GM23338 (cell line): Measurements from ENCODE around the gene ZBTB9. TPM values are rescaled to one million over a fixed set of nuclear protein-coding genes. Genes with fewer than 3 reads are reported as not detected.
A peak's percentile ranks its signal among the peaks of the same experiment; 100 is the strongest.

ENCODE experiments used
- ATAC-seq: fragments of 200-7000 bp; cut with Tn5 transposase; 3 replicates; pipeline ENCODE4 v1.9.1; 2020
- DNase-seq: peaks from one replicate; pipeline ENCODE4 v3.0.0-alpha.2; 2015; ENCODE audit warnings: low spot score
- H2AFZ ChIP-seq: fragments of 200-600 bp; sonication (generic); 2 replicates; pipeline ENCODE4 v1.8.0; 2016; ENCODE audit warnings: antibody characterized with exemption, mild to moderate bottlenecking, moderate library complexity
- H3F3A ChIP-seq: fragments of 200-600 bp; sonication (generic); replicated peaks from 2 replicates; pipeline ENCODE4 v1.8.0; 2017; ENCODE audit warnings: antibody characterized with exemption, mixed run types, low read depth
- H3K27ac ChIP-seq: fragments of 200-600 bp; sonication (generic); 2 replicates; pipeline ENCODE4 v1.6.1; 2016; ENCODE audit warnings: low read depth
- H3K27me3 ChIP-seq: fragments of 200-600 bp; sonication (generic); 2 replicates; pipeline ENCODE4 v1.8.0; 2016; ENCODE audit warnings: mild to moderate bottlenecking, mixed run types, moderate library complexity; ENCODE audit not compliant: insufficient read depth
- H3K36me3 ChIP-seq: fragments of 200-600 bp; sonication (generic); 2 replicates; pipeline ENCODE4 v1.8.0; 2016; ENCODE audit warnings: mild to moderate bottlenecking; ENCODE audit not compliant: insufficient read depth
- H3K4me1 ChIP-seq: fragments of 200-600 bp; sonication (generic); 2 replicates; pipeline ENCODE4 v1.8.0; 2016; ENCODE audit warnings: mild to moderate bottlenecking, moderate library complexity; ENCODE audit not compliant: insufficient read depth
- H3K4me2 ChIP-seq: fragments of 200-600 bp; sonication (generic); 2 replicates; pipeline ENCODE4 v1.7.1; 2017; ENCODE audit warnings: mixed run types
- H3K4me3 ChIP-seq: fragments of 200-600 bp; sonication (generic); 2 replicates; pipeline ENCODE4 v1.6.1; 2016; ENCODE audit warnings: mixed run types
- H3K79me2 ChIP-seq: fragments of 200-600 bp; sonication (generic); replicated peaks from 2 replicates; pipeline ENCODE4 v1.8.0; 2017; ENCODE audit warnings: mild to moderate bottlenecking; ENCODE audit not compliant: insufficient read depth
- H3K9me2 ChIP-seq: fragments of 200-600 bp; sonication (generic); 2 replicates; pipeline ENCODE4 v1.8.0; 2017; ENCODE audit not compliant: insufficient read depth
- H4K20me1 ChIP-seq: fragments of 200-600 bp; sonication (generic); replicated peaks from 2 replicates; pipeline ENCODE4 v1.8.0; 2017; ENCODE audit warnings: mild to moderate bottlenecking; ENCODE audit not compliant: insufficient read depth
- H3K27ac Mint-ChIP-seq: 2 replicates; pipeline ENCODE4 v1.8.0; 2020; ENCODE audit warnings: inconsistent platforms, mild to moderate bottlenecking, moderate library complexity, mixed read lengths
- H3K27me3 Mint-ChIP-seq: 3 replicates; pipeline ENCODE4 v1.8.0; 2022; ENCODE audit warnings: low read depth, mild to moderate bottlenecking, moderate library complexity, mixed read lengths, inconsistent platforms; ENCODE audit not compliant: insufficient read depth, poor library complexity
- H3K36me3 Mint-ChIP-seq: 3 replicates; pipeline ENCODE4 v1.8.0; 2021; ENCODE audit warnings: low read depth, mild to moderate bottlenecking, inconsistent platforms, moderate library complexity, mixed read lengths
- H3K4me1 Mint-ChIP-seq: 3 replicates; pipeline ENCODE4 v1.8.0; 2020; ENCODE audit warnings: mild to moderate bottlenecking, inconsistent platforms, mixed read lengths
- H3K4me3 Mint-ChIP-seq: 3 replicates; pipeline ENCODE4 v1.8.0; 2021; ENCODE audit warnings: moderate library complexity, mild to moderate bottlenecking, inconsistent platforms, mixed read lengths
- H3K9me3 Mint-ChIP-seq: 3 replicates; pipeline ENCODE4 v1.8.0; 2020; ENCODE audit warnings: moderate library complexity, mild to moderate bottlenecking, inconsistent platforms, mixed read lengths
- CREB1 ChIP-seq: fragments of 250-450 bp; sonication (Bioruptor Pico); IDR thresholded peaks from 2 replicates; pipeline ENCODE4 v1.5.0; 2020; ENCODE audit warnings: low read depth, mild to moderate bottlenecking, moderate library complexity
- EZH2 ChIP-seq: fragments of 200-600 bp; sonication (generic); IDR thresholded peaks from one replicate; pipeline ENCODE4 v1.8.0; 2017; ENCODE audit warnings: antibody characterized with exemption, mild to moderate bottlenecking, low read depth; ENCODE audit not compliant: unreplicated experiment
- NANOG ChIP-seq: IDR thresholded peaks from 2 replicates; pipeline ENCODE4 v1.6.1; 2016; ENCODE audit warnings: antibody characterized with exemption, borderline replicate concordance
- POLR2AphosphoS5 ChIP-seq: IDR thresholded peaks from 2 replicates; pipeline ENCODE4 v1.6.1; 2016; ENCODE audit warnings: antibody characterized with exemption, low read depth
- ZNF114 ChIP-seq: fragments of 250-450 bp; sonication (Bioruptor Pico); IDR thresholded peaks from 2 replicates; pipeline ENCODE4 v1.5.0; 2020; ENCODE audit warnings: mild to moderate bottlenecking, moderate library complexity
- ZNF331 ChIP-seq: fragments of 250-450 bp; sonication (Bioruptor Pico); IDR thresholded peaks from 2 replicates; pipeline ENCODE4 v1.5.0; 2020; ENCODE audit warnings: low read depth, mild to moderate bottlenecking, moderate library complexity
- ZNF462 ChIP-seq: fragments of 250-450 bp; sonication (Bioruptor Pico); IDR thresholded peaks from 2 replicates; pipeline ENCODE4 v1.5.0; 2020; ENCODE audit warnings: mild to moderate bottlenecking, moderate library complexity
- polyA plus RNA-seq: library from polyadenylated mRNA; unstranded; fragments of >200 nt; fragmentation: Nextera tagmentation; extraction: Ambion mirVana; gene quantifications from 2 replicates; pipeline ENCODE4 v1.2.1, GENCODE V29; 2016
- total RNA-seq: library from RNA; depleted of rRNA; stranded (reverse); fragments of >200 nt; shearing (Covaris generic); gene quantifications from 2 replicates; pipeline ENCODE4 v1.2.3, GENCODE V29; 2014
- TF ChIP-seq, protein P1 (sequence below): IDR thresholded peaks from one replicate; pipeline ENCODE4 v1.6.1; 2018; ENCODE audit warnings: antibody characterized with exemption; ENCODE audit not compliant: unreplicated experiment
- TF ChIP-seq, protein P2 (sequence below), 2 experiments: fragments of 200-600 bp in 1 of 2; sonication (generic) in 1 of 2; conservative IDR thresholded peaks; 2 replicates each; pipeline versions ENCODE4 v1.5.1 to v1.6.1; 2016 to 2017; ENCODE audit warnings: antibody characterized with exemption in 2 of 2, low read depth in 2 of 2, mild to moderate bottlenecking in 2 of 2, moderate library complexity in 1 of 2

The ZBTB9 gene
- total and polyA plus RNA-seq, 2 experiments from 2014 or later = 13.5 to 17.9 TPM

- Histone ChIP-seq H4K20me1 (no peaks in the 10 kb centered on the region; the same call in 1 of the 2 replicates), H3K36me3 (peaks cover 30% of the 10 kb centered on the region), H3K27me3 (no peaks in the 10 kb centered on the region), H3K27ac (peak overlapping the region; percentile 100), H3F3A (peaks cover 23% of the 10 kb centered on the region; the same call in 1 of the 2 replicates), H3K9me2 (no peaks in the 10 kb centered on the region), H3K79me2 (peaks cover 66% of the 10 kb centered on the region), H3K4me3 (peak overlapping the region; percentile 64), H2AFZ (no peak overlapping the region), H3K4me1 (peaks cover 54% of the 10 kb centered on the region), H3K4me2 (peak overlapping the region; percentile 90)
- H3K27ac Mint-ChIP-seq = peak overlapping the region; percentile 90
- no peak for TF ChIP-seq CREB1 (CRISPR knock-in tag)
- TF ChIP-seq ZNF331 (CRISPR knock-in tag) = no peak
- TF ChIP-seq EZH2 = no peak
- TF ChIP-seq ZNF462 (CRISPR knock-in tag) = no peak
- TF ChIP-seq, protein P1, sequence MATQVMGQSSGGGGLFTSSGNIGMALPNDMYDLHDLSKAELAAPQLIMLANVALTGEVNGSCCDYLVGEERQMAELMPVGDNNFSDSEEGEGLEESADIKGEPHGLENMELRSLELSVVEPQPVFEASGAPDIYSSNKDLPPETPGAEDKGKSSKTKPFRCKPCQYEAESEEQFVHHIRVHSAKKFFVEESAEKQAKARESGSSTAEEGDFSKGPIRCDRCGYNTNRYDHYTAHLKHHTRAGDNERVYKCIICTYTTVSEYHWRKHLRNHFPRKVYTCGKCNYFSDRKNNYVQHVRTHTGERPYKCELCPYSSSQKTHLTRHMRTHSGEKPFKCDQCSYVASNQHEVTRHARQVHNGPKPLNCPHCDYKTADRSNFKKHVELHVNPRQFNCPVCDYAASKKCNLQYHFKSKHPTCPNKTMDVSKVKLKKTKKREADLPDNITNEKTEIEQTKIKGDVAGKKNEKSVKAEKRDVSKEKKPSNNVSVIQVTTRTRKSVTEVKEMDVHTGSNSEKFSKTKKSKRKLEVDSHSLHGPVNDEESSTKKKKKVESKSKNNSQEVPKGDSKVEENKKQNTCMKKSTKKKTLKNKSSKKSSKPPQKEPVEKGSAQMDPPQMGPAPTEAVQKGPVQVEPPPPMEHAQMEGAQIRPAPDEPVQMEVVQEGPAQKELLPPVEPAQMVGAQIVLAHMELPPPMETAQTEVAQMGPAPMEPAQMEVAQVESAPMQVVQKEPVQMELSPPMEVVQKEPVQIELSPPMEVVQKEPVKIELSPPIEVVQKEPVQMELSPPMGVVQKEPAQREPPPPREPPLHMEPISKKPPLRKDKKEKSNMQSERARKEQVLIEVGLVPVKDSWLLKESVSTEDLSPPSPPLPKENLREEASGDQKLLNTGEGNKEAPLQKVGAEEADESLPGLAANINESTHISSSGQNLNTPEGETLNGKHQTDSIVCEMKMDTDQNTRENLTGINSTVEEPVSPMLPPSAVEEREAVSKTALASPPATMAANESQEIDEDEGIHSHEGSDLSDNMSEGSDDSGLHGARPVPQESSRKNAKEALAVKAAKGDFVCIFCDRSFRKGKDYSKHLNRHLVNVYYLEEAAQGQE = no peak
- TF ChIP-seq POLR2AphosphoS5 = no peak
- TF ChIP-seq ZNF114 = no peak
- TF ChIP-seq, protein P2, sequence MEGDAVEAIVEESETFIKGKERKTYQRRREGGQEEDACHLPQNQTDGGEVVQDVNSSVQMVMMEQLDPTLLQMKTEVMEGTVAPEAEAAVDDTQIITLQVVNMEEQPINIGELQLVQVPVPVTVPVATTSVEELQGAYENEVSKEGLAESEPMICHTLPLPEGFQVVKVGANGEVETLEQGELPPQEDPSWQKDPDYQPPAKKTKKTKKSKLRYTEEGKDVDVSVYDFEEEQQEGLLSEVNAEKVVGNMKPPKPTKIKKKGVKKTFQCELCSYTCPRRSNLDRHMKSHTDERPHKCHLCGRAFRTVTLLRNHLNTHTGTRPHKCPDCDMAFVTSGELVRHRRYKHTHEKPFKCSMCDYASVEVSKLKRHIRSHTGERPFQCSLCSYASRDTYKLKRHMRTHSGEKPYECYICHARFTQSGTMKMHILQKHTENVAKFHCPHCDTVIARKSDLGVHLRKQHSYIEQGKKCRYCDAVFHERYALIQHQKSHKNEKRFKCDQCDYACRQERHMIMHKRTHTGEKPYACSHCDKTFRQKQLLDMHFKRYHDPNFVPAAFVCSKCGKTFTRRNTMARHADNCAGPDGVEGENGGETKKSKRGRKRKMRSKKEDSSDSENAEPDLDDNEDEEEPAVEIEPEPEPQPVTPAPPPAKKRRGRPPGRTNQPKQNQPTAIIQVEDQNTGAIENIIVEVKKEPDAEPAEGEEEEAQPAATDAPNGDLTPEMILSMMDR (conservative IDR thresholded peaks at IDR 0.05; ENCODE audit: low read depth in 2 of 2) = no peak
- no peak for TF ChIP-seq NANOG
- DNase-seq (peak; percentile 73), ATAC-seq (peak; percentile 30)
- peaks cover 58% of the 10 kb centered on the region for H3K36me3 Mint-ChIP-seq
- peak overlapping the region; percentile 80 for H3K4me3 Mint-ChIP-seq
- peaks cover 24% of the 10 kb centered on the region for H3K27me3 Mint-ChIP-seq
- H3K4me1 Mint-ChIP-seq = peaks cover 54% of the 10 kb centered on the region
- no peaks in the 10 kb centered on the region for H3K9me3 Mint-ChIP-seq
These were observed 21.3 kb upstream of the ZBTB9 start for GRCh38 chr6:33433001-33433543.
